ENCODE measurements around the gene PAQR3. TPM values are rescaled to one million over a fixed set of nuclear protein-coding genes. Genes with fewer than 3 reads are reported as not detected.
A peak's percentile ranks its signal among the peaks of the same experiment; 100 is the strongest.

Gene PAQR3
- total RNA-seq (ENCODE audit: insufficient read depth, low replicate concordance): 7.0 TPM

GRCh38 chr4:78938868-78939666 lies at the start of gene PAQR3:
PAQR3 (minus strand) TSS chr4:78939438; CDS start chr4:78939224, 214 bp downstream.
- DNase-seq (ENCODE audit: low spot score): peak; percentile 89

DNA sequence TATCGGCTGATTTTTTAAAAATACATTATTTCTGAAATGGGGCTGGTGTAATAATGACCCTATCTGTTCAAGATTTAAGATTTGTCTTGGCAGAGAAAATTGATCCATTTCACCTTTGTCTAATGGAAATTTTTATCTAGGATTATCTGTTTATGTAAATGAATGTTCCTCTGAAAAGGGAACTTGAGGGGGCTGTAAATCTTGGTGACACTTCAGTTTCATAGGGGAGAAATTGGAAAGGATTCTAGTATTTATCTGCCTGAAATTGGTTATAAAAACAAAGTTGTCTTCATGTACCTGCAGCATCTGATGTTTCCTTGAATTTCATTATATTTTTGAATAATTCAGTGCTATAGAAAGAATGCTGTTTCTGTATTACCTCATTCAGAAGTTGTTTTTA lies 48.4 kb upstream of the PAQR3 start:
- DNase-seq (ENCODE audit: low spot score): no peak

- DNase-seq (ENCODE audit: low spot score): no peak
These were observed 45.4 kb upstream of the PAQR3 start for GRCh38 chr4:78984593-78984992.

GRCh38 chr4:78975865-78976264 lies 36.6 kb upstream of the PAQR3 start:
- DNase-seq (ENCODE audit: low spot score): no peak

- no peak for DNase-seq (ENCODE audit: low spot score)
These were observed 32.5 kb upstream of the PAQR3 start for GRCh38 chr4:78971776-78972175.

DNA sequence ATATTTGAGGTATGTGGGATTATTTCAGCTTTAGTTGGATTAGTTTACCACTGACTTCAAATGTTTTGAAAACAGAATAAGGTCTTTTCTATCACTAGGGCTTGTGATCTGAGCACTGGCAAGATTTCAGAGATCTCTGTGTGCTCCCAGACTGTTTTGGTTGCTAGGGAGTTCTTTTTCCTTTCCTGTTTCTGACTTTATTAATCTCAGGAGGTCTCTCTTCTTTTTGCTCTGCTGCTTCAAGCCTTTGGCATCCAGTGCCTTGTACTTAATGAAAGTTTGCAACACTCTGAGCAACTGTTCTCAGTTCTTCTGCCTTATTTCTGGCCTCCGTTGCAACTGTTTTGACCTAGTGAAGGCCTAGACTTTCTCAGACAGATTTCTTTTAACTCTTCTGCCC lies 32.1 kb upstream of the PAQR3 start:
- DNase-seq (ENCODE audit: low spot score): peak; percentile 93

DNA sequence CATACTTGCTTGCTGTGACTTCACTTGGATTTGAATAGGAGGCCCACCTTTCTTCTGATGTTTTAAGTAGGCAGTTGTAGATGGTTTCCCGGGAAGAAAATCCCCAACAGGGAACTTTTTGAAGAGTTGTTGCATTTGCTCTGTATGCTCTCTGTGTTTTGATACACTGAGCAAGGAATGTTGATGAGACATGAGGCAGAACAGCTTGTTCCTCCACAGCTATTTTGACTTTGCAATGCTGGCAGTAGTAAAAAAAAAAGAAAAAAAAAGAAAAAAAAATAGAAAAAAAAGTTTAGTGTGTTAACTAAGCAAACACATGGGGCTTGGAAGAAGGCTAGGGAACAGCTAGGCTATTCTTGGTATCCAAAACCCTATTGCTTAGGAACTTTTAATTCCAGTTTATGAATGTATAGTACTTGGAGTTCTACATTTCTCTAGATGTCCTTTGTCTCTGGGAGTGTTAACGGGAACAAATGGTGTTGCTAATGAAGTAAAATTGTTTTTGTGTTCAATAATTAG lies 23.4 kb upstream of the PAQR3 start:
- DNase-seq (ENCODE audit: low spot score): peak; percentile 26

DNA sequence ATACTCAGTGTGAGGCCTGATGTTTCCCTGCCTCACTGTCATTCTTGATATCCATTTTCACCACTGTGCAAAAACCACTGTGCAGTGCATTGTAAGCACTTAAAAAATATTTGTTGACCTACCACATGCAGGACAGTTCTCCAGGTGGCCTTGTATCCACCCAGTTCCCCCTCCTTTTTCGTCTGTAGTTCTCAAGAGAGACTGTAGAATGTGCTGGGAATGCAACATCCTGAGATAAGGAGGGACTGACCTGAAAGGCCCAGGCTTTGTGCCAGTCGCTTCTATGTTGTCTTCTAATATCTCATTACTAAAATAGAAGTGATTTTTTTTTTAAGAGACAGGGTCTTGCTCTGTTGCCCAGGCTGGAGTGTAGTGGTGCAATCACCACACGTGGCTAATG lies 21.7 kb upstream of the PAQR3 start:
- DNase-seq (ENCODE audit: low spot score): no peak

- DNase-seq (ENCODE audit: low spot score): no peak
These were observed 17.7 kb upstream of the PAQR3 start for GRCh38 chr4:78956975-78957374.

- no peak for DNase-seq (ENCODE audit: low spot score)
These were observed 14.8 kb upstream of the PAQR3 start for GRCh38 chr4:78953769-78954666.

- DNase-seq (ENCODE audit: low spot score): no peak
These were observed 14.0 kb upstream of the PAQR3 start for GRCh38 chr4:78953231-78953630.

- peak; percentile 45 for DNase-seq (ENCODE audit: low spot score)
These were observed 12.7 kb upstream of the PAQR3 start for GRCh38 chr4:78951862-78952472.

- no peak for DNase-seq (ENCODE audit: low spot score)
These were observed 10.5 kb upstream of the PAQR3 start for GRCh38 chr4:78949735-78950134.

DNA sequence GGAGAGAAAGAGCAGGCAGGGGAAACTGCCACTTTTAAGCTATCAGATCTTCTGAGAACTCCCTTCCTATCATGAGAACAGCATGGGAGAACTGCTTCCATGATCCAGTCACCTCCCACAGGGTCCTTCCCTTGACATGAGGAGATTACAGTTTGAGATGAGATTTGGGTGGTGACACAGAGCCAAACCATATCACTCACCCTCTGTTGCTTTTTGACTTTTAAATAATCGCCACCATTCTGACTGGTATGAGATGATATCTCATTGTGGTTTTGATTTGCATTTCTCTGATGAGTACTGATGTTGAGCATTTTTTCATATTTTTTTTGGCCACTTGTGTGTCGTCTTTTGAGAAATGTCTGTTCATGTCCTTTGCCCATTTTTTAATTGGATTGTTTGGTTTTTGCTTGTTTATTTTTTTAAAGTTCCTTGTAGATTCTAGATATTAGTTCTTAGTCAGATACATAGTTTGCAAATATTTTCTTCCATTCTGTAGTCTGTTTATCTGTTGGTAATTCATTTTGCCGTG lies 6.5 kb upstream of the PAQR3 start:
- DNase-seq (ENCODE audit: low spot score): no peak

GRCh38 chr4:78944381-78944780 lies 5.1 kb upstream of the PAQR3 start:
- no peak for DNase-seq (ENCODE audit: low spot score)

- no peak for DNase-seq (ENCODE audit: low spot score)
These were observed 1.5 kb upstream of the PAQR3 start for GRCh38 chr4:78940752-78941151.

DNA sequence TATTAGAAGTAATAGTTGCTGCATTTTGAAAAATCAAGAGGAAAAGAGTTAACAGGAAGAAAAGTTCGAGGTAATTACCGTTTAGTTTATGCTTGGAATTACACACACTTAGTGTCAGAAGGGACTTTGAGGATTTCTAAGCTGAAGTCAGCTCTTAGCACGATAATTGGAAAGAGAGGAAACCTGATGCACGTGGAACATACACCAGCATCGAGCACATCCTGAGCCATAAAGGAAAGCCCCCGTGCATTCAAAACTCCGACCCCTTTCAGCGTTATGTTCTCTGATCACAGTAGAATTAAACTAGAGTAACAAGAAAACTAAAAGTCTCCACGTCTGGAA lies 400 bp upstream of the PAQR3 start:
- no peak for DNase-seq (ENCODE audit: low spot score)

- DNase-seq (ENCODE audit: low spot score): no peak
These were observed 767 bp downstream of the PAQR3 start for GRCh38 chr4:78938474-78938867.

DNA sequence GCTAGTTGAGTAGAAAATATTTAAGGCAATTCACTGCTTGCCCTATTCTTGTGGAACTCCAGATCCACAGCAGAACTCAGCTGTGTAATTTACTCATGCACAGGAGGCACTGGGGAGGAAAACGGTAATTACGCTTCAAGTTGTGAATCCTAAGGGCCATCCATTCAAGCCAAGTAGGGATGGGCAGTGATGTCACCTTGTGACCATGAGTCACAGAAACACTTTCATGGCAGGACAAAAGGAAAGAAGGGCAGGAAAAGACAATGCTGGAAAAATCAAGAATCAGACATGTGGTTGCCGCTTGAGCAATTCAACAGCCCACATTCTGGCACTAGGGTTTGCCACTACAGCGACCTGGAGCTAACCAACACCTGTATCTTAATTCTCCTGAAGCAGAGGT lies 1.4 kb downstream of the PAQR3 start:
- no peak for DNase-seq (ENCODE audit: low spot score)

GRCh38 chr4:78936989-78937388 lies 2.2 kb downstream of the PAQR3 start:
- DNase-seq (ENCODE audit: low spot score): no peak

- DNase-seq (ENCODE audit: low spot score): no peak
These were observed 9.1 kb downstream of the PAQR3 start for GRCh38 chr4:78930016-78930629.

All from umbilical cord (tissue), 2 donors.